GM13976 (cell line): ENCODE measurements around the gene SHKBP1.
"Not testable (repeated sequence)": the region's sequence is repeated elsewhere in the genome, so short reads cannot be mapped to it uniquely, and the experiment has no call there.

Experiments used
- DNase-seq: peaks from one replicate; pipeline ENCODE4 v3.0.0; 2012; ENCODE audit warnings: low spot score
- CTCF ChIP-seq: IDR thresholded peaks from 2 replicates; pipeline ENCODE4 v1.5.1; 2012; ENCODE audit warnings: borderline replicate concordance, mild to moderate bottlenecking; ENCODE audit not compliant: insufficient read depth; ENCODE audit errors: extremely low read depth, missing control alignments, control extremely low read depth
- in situ Hi-C: fragments of 300-500 bp; cut with MboI; formaldehyde crosslinking; loops from one replicate; pipeline ENCODE4 v1.12.0; 2022; ENCODE audit warnings: low sequenced_read_pairs, mixed read lengths, inconsistent platforms; ENCODE audit not compliant: unreplicated experiment

Gene SHKBP1

GRCh38 chr19:40533508-40533907 lies 43.2 kb upstream of the SHKBP1 start:
- TF ChIP-seq CTCF, result no peak
- in situ Hi-C loops, result no loop called here
- DNase-seq, result no peak

GRCh38 chr19:40534148-40534547 lies 42.5 kb upstream of the SHKBP1 start:
- no peak for TF ChIP-seq CTCF
- no peak for DNase-seq
- in situ Hi-C loops, result no loop called here

- in situ Hi-C loops, result no loop called here
- no peak for TF ChIP-seq CTCF
- no peak for DNase-seq
Observed at GRCh38 chr19:40539070-40539469, 37.6 kb upstream of the SHKBP1 start.

- in situ Hi-C loops, result no loop called here
- no peak for DNase-seq
- TF ChIP-seq CTCF, result no peak
Observed at GRCh38 chr19:40542202-40542859, 34.3 kb upstream of the SHKBP1 start.

- no peak for TF ChIP-seq CTCF
- in situ Hi-C loops, result no loop called here
- DNase-seq, result no peak
Observed at GRCh38 chr19:40543029-40543597, 33.6 kb upstream of the SHKBP1 start.

- in situ Hi-C loops, result not testable (repeated sequence)
Observed at GRCh38 chr19:40546153-40546841, 30.4 kb upstream of the SHKBP1 start.

GRCh38 chr19:40547190-40547589 lies 29.5 kb upstream of the SHKBP1 start:
- DNase-seq, in situ Hi-C loops: not testable (repeated sequence)

More at GRCh38 chr19:40546153-40546841, 30.4 kb upstream of the SHKBP1 start:
- not testable (repeated sequence) for DNase-seq
